Adrenal gland (tissue), 12 donors: ENCODE results near the gene TBC1D32. TPM values are rescaled to one million over a fixed set of nuclear protein-coding genes. Genes with fewer than 3 reads are reported as not detected.
A peak's percentile ranks its signal among the peaks of the same experiment; 100 is the strongest.

Experiments
- DNase-seq, 7 donors: peaks; one replicate each; pipeline ENCODE4 v3.0.0-alpha.2; 2019 to 2020
- H3K27ac ChIP-seq, 5 donors: fragments of 200-600 bp; sonication (generic) in 4 of 5; 1 replicate in 3 of 5; 2 replicates in 2 of 5; pipeline versions ENCODE4 v1.5.1 to v1.8.0; 2016 to 2020; ENCODE audit warnings: mild to moderate bottlenecking in 1 of 5
- H3K27me3 ChIP-seq: fragments of 200-600 bp; 2 replicates; pipeline ENCODE4 v1.8.0; 2021
- H3K36me3 ChIP-seq, 2 donors: fragments of 200-600 bp; replicated peaks in 1 of 2; 1 replicate in 1 of 2; 2 replicates in 1 of 2; pipeline versions ENCODE4 v1.5.1 to v1.8.0; 2018 to 2022
- H3K4me1 ChIP-seq, 2 donors: fragments of 200-600 bp; replicated peaks in 1 of 2; 1 replicate in 1 of 2; 2 replicates in 1 of 2; pipeline versions ENCODE4 v1.5.1 to v1.8.0; 2018 to 2021
- H3K4me3 ChIP-seq, 4 donors: fragments of 200-600 bp; sonication (generic) in 3 of 4; one replicate each; pipeline ENCODE4 v1.5.1; 2016 to 2018
- H3K9me3 ChIP-seq, 3 donors: fragments of 200-600 bp; sonication (generic) in 1 of 3; replicated peaks in 1 of 3; 1 replicate in 2 of 3; 2 replicates in 1 of 3; pipeline versions ENCODE4 v1.5.1 to v1.8.0; 2016 to 2021
- POLR2A ChIP-seq, 2 donors: fragments of 450-650 bp; IDR thresholded peaks; one replicate each; pipeline ENCODE4 v1.6.1; 2017; ENCODE audit warnings: antibody characterized with exemption in 2 of 2, mild to moderate bottlenecking in 2 of 2, moderate library complexity in 1 of 2
- WGBS, 4 donors: extraction: QIAGEN DNeasy Blood & Tissue Kit in 2 of 4; methylation state at CpG; one replicate each; pipeline versions ENCODE4 v1.1.5 to v1.1.7; 2013 to 2017; 5-methylcytosine and 5-hydroxymethylcytosine counted together
- intact Hi-C, 2 donors: fragments of 100-400 bp; cut with DNase I; formaldehyde crosslinking; loops; one replicate each; pipeline versions ENCODE4 v1.14.1 to v1.15.0; 2022 to 2023
- polyA plus RNA-seq, 3 donors: library from polyadenylated mRNA; stranded (reverse); fragments of 200-250 nt in 2 of 3; fragments of 350-450 nt in 1 of 3; fragmentation: Illumina TruSeq in 1 of 3; extraction: RNeasy Lipid Tissue Mini Kit (QIAGEN cat#74804) in 1 of 3; gene quantifications; one replicate each; pipeline ENCODE4 v1.2.3, GENCODE V29; 2013 to 2014
- total RNA-seq, 9 donors: library from RNA; depleted of rRNA in 4 of 9; stranded (reverse); fragments of >200 nt in 4 of 9; fragments of 120-200 nt in 1 of 9; fragmentation: NEBNext Ultra II Directional in 1 of 9; extraction: Animal tissue kit (Norgen Biotek cat#: 25700) in 1 of 9; gene quantifications; one replicate each; pipeline versions ENCODE4 v1.1.0 to v1.2.4, GENCODE V29; 2013 to 2023
- TF ChIP-seq, protein P1 (sequence below), 6 experiments: fragments of 450-650 bp in 4 of 6; fragments of 200-600 bp in 2 of 6; sonication (generic) in 1 of 6; IDR thresholded peaks; 1 replicate in 5 of 6; 2 replicates in 1 of 6; pipeline versions ENCODE4 v1.5.1 to v1.8.0; 2016 to 2021; ENCODE audit warnings: antibody characterized with exemption in 6 of 6, mild to moderate bottlenecking in 2 of 6, moderate library complexity in 1 of 6
- donor health status: healthy with polysubstance abuse.
- donor health status: Bipolar disorder and iron deficiency.
- donor health status: DM: yes; HTN: yes; CAD: no.
- donor health status: DM: no; HTN: no; CAD: no.
- donor health status: DM: no; HTN: no; CAD: no.
- donor health status: DM: yes; HTN: yes; CAD: no.

Gene TBC1D32
- total and polyA plus RNA-seq, 12 donors = 1.9 to 41.5 (median 9.0) TPM

DNA sequence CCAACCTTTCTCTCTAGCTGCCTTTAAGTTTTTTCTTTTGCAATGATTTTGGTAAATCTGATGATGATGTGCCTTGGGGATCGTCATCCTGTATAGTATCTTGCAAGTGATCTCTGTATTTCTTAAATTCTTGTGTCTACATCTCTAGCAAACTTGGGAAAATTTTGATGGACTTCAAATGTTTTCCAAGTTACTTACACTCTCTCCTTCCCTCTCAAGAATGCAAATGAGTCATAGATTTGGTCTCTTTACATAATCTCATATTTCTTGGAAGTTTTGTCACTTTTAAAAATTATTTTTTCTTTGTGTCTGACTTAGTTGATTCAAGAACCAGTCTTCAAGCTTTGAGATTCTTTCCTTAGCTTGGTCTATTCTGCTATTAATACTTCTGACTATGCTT, 176.4 kb downstream of the TBC1D32 start:
- intact Hi-C loops = no loop called here
- no peaks in the 10 kb centered on the region for H3K9me3 ChIP-seq
- no peak for DNase-seq
- WGBS, 4 donors = 88 to 95% (median 93%) methylated on average over 1 of the region's 1 CpG
- TF ChIP-seq, protein P1, sequence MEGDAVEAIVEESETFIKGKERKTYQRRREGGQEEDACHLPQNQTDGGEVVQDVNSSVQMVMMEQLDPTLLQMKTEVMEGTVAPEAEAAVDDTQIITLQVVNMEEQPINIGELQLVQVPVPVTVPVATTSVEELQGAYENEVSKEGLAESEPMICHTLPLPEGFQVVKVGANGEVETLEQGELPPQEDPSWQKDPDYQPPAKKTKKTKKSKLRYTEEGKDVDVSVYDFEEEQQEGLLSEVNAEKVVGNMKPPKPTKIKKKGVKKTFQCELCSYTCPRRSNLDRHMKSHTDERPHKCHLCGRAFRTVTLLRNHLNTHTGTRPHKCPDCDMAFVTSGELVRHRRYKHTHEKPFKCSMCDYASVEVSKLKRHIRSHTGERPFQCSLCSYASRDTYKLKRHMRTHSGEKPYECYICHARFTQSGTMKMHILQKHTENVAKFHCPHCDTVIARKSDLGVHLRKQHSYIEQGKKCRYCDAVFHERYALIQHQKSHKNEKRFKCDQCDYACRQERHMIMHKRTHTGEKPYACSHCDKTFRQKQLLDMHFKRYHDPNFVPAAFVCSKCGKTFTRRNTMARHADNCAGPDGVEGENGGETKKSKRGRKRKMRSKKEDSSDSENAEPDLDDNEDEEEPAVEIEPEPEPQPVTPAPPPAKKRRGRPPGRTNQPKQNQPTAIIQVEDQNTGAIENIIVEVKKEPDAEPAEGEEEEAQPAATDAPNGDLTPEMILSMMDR (IDR thresholded peaks at IDR 0.05) = no peak
- TF ChIP-seq POLR2A (IDR thresholded peaks at IDR 0.05) = no peak
- H3K4me3 ChIP-seq = no peak overlapping the region
- no peaks in the 10 kb centered on the region for H3K27me3 ChIP-seq
- no peaks in the 10 kb centered on the region for H3K4me1 ChIP-seq
- no peak overlapping the region for H3K27ac ChIP-seq
- no peaks in the 10 kb centered on the region for H3K36me3 ChIP-seq

DNA sequence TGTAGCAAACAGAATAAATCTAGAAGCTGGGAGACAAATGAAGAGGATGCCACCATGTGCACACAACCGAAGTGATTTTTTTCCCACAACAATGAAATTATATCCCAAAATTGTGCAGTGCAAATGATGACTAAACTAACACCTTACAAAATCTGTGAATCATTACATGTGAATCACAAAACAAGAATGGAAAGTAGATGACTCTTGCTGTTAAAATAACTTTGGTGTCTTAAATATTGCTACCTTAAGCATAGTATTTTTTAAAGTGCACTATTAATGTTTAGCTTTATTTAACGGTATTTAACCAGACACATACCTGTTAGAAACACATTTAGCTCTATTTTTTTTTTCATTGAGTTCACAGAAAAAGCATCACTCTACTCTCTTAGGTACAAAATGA, 190.8 kb downstream of the TBC1D32 start:
- Histone ChIP-seq H3K4me3 (no peak overlapping the region), H3K27ac (no peak overlapping the region), H3K36me3 (no peaks in the 10 kb centered on the region), H3K9me3 (peaks cover 0 to 3% (median 0%) of the 10 kb centered on the region in 3 donors), H3K27me3 (no peaks in the 10 kb centered on the region), H3K4me1 (no peaks in the 10 kb centered on the region)
- intact Hi-C loops = no loop called here
- 93 to 99% (median 96%) methylated on average over 2 of the region's 2 CpGs for WGBS, 4 donors
- no peak for DNase-seq
- no peak for TF ChIP-seq POLR2A (IDR thresholded peaks at IDR 0.05)
- TF ChIP-seq, protein P1 (IDR thresholded peaks at IDR 0.05) = no peak

DNA sequence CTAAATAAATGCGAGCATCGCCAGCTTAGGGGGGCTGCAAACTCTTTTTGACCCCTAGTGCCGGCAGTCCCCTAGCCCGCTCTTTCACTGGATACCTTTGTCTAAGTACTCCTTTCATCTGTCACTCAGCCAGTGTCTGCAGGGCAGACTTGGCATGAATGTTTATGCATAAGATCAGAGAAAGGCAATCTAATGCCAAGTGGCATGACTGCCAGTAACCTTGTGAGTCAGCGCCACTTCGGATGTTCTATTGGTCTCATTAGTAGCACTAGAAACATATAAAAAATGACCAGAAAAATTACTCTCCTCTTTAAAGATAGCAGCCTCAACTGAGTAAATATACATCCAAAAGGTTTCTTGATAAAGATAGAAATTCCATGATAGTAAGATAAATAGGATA, 192.2 kb downstream of the TBC1D32 start:
- DNase-seq = peak in 2 of 7 donors; percentile 2 to 10
- Histone ChIP-seq H3K27me3 (no peaks in the 10 kb centered on the region), H3K27ac (no peak overlapping the region), H3K9me3 (peaks cover 0 to 3% (median 0%) of the 10 kb centered on the region in 3 donors), H3K36me3 (no peaks in the 10 kb centered on the region), H3K4me3 (no peak overlapping the region), H3K4me1 (no peaks in the 10 kb centered on the region)
- WGBS, 4 donors = 73 to 90% (median 80%) methylated on average over 6 of the region's 6 CpGs
- TF ChIP-seq, protein P1 (IDR thresholded peaks at IDR 0.05) = no peak
- TF ChIP-seq POLR2A (IDR thresholded peaks at IDR 0.05) = no peak
- intact Hi-C loops = no loop called here

DNA sequence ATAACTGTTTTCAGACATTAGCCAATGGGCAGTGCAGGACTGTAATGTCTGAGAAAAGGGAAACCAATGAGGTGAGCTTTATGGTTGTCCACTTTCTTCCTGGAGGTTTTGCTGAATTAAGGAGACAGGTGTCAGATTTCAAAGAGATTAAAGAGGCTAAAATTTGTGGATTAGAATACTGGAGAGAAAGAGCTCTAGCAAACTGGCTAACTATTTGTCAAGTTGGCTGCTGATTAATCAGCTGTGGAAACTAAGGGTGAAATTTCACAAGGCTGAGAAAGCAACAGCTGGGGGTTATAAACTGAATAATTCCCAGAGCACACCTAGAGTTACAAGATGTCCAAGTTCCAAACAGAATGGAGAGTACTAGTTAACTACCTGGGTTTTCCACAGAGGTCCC, 198.9 kb downstream of the TBC1D32 start:
- TF ChIP-seq, protein P1 (IDR thresholded peaks at IDR 0.05) = no peak
- TF ChIP-seq POLR2A (IDR thresholded peaks at IDR 0.05) = no peak
- no peak for DNase-seq
- Histone ChIP-seq H3K9me3 (no peaks in the 10 kb centered on the region), H3K4me1 (no peaks in the 10 kb centered on the region), H3K4me3 (no peak overlapping the region), H3K36me3 (no peaks in the 10 kb centered on the region), H3K27me3 (no peaks in the 10 kb centered on the region), H3K27ac (no peak overlapping the region)
- intact Hi-C loops = no loop called here
